Measurements from ENCODE around the gene TMEM132A. TPM values are rescaled to one million over a fixed set of nuclear protein-coding genes. Genes with fewer than 3 reads are reported as not detected.

The TMEM132A gene
- total and polyA plus RNA-seq, 2 of the 13 experiments (the other 11 are each of a cell fraction or from before 2014, with no cell fraction given): 11.1 to 32.9 TPM

DNA sequence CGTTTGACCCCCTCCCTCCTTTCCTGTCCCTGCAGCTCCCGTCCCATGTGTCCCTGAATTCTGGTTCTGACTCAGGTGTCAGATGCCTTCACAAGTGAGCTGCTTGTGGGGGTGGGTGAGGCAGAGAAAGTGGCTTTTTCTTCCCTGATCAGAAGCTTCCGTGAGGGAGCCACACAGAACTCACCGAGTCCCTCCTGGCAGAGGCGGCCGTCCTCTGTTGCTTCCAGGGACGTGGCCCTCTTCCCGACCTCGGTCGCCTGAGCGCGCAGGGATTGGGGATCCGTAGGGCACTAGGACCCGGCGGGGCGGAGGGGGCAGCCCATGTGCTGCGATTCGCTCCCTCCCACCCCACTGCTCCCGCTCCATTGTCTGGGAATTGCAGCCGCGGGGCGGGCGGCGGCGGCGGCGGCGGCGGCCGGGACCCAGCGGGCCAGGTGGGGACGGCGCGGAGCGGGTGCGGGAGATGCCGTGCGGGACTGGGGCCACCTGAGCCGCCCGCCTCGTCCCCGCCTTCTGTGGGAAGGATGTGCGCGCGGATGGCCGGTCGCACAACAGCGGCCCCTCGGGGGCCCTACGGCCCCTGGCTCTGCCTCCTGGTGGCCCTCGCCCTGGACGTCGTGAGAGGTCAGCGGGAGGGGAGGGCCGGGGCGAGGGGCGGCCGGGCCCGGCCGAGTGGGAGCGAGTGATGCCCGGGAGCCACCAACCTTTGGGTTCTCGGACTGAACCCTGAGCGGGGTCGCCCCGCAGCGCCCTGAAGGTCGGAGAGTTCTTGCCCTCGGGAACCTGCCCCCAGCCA, at the start of gene TMEM132A (continued):
- TF ChIP-seq, protein P1, sequence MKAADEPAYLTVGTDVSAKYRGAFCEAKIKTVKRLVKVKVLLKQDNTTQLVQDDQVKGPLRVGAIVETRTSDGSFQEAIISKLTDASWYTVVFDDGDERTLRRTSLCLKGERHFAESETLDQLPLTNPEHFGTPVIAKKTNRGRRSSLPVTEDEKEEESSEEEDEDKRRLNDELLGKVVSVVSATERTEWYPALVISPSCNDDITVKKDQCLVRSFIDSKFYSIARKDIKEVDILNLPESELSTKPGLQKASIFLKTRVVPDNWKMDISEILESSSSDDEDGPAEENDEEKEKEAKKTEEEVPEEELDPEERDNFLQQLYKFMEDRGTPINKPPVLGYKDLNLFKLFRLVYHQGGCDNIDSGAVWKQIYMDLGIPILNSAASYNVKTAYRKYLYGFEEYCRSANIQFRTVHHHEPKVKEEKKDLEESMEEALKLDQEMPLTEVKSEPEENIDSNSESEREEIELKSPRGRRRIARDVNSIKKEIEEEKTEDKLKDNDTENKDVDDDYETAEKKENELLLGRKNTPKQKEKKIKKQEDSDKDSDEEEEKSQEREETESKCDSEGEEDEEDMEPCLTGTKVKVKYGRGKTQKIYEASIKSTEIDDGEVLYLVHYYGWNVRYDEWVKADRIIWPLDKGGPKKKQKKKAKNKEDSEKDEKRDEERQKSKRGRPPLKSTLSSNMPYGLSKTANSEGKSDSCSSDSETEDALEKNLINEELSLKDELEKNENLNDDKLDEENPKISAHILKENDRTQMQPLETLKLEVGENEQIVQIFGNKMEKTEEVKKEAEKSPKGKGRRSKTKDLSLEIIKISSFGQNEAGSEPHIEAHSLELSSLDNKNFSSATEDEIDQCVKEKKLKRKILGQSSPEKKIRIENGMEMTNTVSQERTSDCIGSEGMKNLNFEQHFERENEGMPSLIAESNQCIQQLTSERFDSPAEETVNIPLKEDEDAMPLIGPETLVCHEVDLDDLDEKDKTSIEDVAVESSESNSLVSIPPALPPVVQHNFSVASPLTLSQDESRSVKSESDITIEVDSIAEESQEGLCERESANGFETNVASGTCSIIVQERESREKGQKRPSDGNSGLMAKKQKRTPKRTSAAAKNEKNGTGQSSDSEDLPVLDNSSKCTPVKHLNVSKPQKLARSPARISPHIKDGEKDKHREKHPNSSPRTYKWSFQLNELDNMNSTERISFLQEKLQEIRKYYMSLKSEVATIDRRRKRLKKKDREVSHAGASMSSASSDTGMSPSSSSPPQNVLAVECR (CRISPR knock-in tag; IDR thresholded peaks at IDR 0.05; ENCODE audit: borderline replicate concordance): peak; percentile 57; the same call in 1 of the 2 replicates
- TF ChIP-seq MTA1 (CRISPR knock-in tag; IDR thresholded peaks at IDR 0.05; ENCODE audit: borderline replicate concordance): no peak
- TF ChIP-seq ZNF891 (CRISPR knock-in tag; IDR thresholded peaks at IDR 0.05): 0 out of 2 replicates have a peak, but pooled peaks have one; percentile 32
- TF ChIP-seq, protein P2, sequence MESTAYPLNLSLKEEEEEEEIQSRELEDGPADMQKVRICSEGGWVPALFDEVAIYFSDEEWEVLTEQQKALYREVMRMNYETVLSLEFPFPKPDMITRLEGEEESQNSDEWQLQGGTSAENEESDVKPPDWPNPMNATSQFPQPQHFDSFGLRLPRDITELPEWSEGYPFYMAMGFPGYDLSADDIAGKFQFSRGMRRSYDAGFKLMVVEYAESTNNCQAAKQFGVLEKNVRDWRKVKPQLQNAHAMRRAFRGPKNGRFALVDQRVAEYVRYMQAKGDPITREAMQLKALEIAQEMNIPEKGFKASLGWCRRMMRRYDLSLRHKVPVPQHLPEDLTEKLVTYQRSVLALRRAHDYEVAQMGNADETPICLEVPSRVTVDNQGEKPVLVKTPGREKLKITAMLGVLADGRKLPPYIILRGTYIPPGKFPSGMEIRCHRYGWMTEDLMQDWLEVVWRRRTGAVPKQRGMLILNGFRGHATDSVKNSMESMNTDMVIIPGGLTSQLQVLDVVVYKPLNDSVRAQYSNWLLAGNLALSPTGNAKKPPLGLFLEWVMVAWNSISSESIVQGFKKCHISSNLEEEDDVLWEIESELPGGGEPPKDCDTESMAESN (CRISPR knock-in tag; conservative IDR thresholded peaks at IDR 0.05): no peak
- 0 out of 2 replicates have a peak, but pooled peaks have one; percentile 13 for TF ChIP-seq ELF3 (CRISPR knock-in tag; IDR thresholded peaks at IDR 0.05)
- TF ChIP-seq ZNF10 (CRISPR knock-in tag; IDR thresholded peaks at IDR 0.05; ENCODE audit: borderline replicate concordance, low read depth): no peak
- no peak for TF ChIP-seq NR2F1 (CRISPR knock-in tag; IDR thresholded peaks at IDR 0.05)
- TF ChIP-seq WIZ (CRISPR knock-in tag; IDR thresholded peaks at IDR 0.05): no peak
- TF ChIP-seq ZMYM3 (CRISPR knock-in tag; IDR thresholded peaks at IDR 0.05): peak; percentile 97
- TF ChIP-seq ZNF34 (CRISPR knock-in tag; IDR thresholded peaks at IDR 0.05; ENCODE audit: borderline replicate concordance): 0 out of 2 replicates have a peak, but pooled peaks have one; percentile 56
- 0 out of 2 replicates have a peak, but pooled peaks have one; percentile 20 for TF ChIP-seq ZNF274 (CRISPR knock-in tag; IDR thresholded peaks at IDR 0.05)
- TF ChIP-seq ZNF552 (CRISPR knock-in tag; IDR thresholded peaks at IDR 0.05; ENCODE audit: borderline replicate concordance): no peak
- TF ChIP-seq ZNF264 (CRISPR knock-in tag; IDR thresholded peaks at IDR 0.05): no peak
- TF ChIP-seq ZNF75D (CRISPR knock-in tag; IDR thresholded peaks at IDR 0.05; ENCODE audit: borderline replicate concordance): no peak
- TF ChIP-seq, protein P3, sequence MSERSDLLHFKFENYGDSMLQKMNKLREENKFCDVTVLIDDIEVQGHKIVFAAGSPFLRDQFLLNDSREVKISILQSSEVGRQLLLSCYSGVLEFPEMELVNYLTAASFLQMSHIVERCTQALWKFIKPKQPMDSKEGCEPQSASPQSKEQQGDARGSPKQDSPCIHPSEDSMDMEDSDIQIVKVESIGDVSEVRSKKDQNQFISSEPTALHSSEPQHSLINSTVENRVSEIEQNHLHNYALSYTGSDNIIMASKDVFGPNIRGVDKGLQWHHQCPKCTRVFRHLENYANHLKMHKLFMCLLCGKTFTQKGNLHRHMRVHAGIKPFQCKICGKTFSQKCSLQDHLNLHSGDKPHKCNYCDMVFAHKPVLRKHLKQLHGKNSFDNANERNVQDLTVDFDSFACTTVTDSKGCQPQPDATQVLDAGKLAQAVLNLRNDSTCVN (CRISPR knock-in tag; IDR thresholded peaks at IDR 0.05; ENCODE audit: borderline replicate concordance): no peak
- TF ChIP-seq NFE2L2 (IDR thresholded peaks at IDR 0.05; ENCODE audit: low read length): no peak
- TF ChIP-seq, protein P4, sequence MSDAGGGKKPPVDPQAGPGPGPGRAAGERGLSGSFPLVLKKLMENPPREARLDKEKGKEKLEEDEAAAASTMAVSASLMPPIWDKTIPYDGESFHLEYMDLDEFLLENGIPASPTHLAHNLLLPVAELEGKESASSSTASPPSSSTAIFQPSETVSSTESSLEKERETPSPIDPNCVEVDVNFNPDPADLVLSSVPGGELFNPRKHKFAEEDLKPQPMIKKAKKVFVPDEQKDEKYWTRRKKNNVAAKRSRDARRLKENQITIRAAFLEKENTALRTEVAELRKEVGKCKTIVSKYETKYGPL (CRISPR knock-in tag; IDR thresholded peaks at IDR 0.05): no peak
- TF ChIP-seq, protein P5, sequence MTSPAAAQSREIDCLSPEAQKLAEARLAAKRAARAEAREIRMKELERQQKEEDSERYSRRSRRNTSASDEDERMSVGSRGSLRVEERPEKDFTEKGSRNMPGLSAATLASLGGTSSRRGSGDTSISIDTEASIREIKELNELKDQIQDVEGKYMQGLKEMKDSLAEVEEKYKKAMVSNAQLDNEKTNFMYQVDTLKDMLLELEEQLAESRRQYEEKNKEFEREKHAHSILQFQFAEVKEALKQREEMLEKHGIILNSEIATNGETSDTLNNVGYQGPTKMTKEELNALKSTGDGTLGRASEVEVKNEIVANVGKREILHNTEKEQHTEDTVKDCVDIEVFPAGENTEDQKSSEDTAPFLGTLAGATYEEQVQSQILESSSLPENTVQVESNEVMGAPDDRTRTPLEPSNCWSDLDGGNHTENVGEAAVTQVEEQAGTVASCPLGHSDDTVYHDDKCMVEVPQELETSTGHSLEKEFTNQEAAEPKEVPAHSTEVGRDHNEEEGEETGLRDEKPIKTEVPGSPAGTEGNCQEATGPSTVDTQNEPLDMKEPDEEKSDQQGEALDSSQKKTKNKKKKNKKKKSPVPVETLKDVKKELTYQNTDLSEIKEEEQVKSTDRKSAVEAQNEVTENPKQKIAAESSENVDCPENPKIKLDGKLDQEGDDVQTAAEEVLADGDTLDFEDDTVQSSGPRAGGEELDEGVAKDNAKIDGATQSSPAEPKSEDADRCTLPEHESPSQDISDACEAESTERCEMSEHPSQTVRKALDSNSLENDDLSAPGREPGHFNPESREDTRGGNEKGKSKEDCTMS (CRISPR knock-in tag; conservative IDR thresholded peaks at IDR 0.05): no peak
